ENCODE data around the gene PPID. TPM values are rescaled to one million over a fixed set of nuclear protein-coding genes. Genes with fewer than 3 reads are reported as not detected.
"Not testable (repeated sequence)": the region's sequence is repeated elsewhere in the genome, so short reads cannot be mapped to it uniquely, and the experiment has no call there.

Gene PPID
- total and polyA plus RNA-seq, 2 of the 13 experiments (the other 11 are each of a cell fraction or from before 2014, with no cell fraction given), result 15.4 to 63.4 TPM

GRCh38 chr4:158664806-158665205, 58.4 kb downstream of the PPID start:
- H3K4me3 ChIP-seq (replicated peaks in 1 of 3; ENCODE audit: insufficient read depth in 1 of 3, low read depth in 2 of 3, low read length in 3 of 3), result no peak overlapping the region
- H2AFZ ChIP-seq (ENCODE audit: low read length), result no peak overlapping the region
- ChIA-PET POLR2A (no interaction called here), CTCF (ENCODE audit: low intra/inter-chr PET ratio, low total read pairs) (no interaction called here)
- ATAC-seq (no peak), FAIRE-seq (no peak), DNase-seq (ENCODE audit: low spot score) (no peak)
- TF ChIP-seq DMAP1 (CRISPR knock-in tag; IDR thresholded peaks at IDR 0.05) (no peak), ZNF350 (CRISPR knock-in tag; IDR thresholded peaks at IDR 0.05; ENCODE audit: borderline replicate concordance, low read depth) (no peak), TCF12 (IDR thresholded peaks at IDR 0.05) (no peak), TCF12 (CRISPR knock-in tag; IDR thresholded peaks at IDR 0.05) (no peak), ZNF850 (CRISPR knock-in tag; conservative IDR thresholded peaks at IDR 0.05) (no peak), ZNF136 (CRISPR knock-in tag; IDR thresholded peaks at IDR 0.05; ENCODE audit: low read depth) (no peak), ZNF619 (CRISPR knock-in tag; IDR thresholded peaks at IDR 0.05) (no peak), NFRKB (IDR thresholded peaks at IDR 0.05) (no peak), TOPORS (CRISPR knock-in tag; IDR thresholded peaks at IDR 0.05) (no peak), ZNF3 (CRISPR knock-in tag; IDR thresholded peaks at IDR 0.05) (no peak), ZBTB46 (CRISPR knock-in tag; IDR thresholded peaks at IDR 0.05; ENCODE audit: borderline replicate concordance) (no peak), ZNF674 (CRISPR knock-in tag; IDR thresholded peaks at IDR 0.05; ENCODE audit: low read depth) (no peak), ZNF563 (CRISPR knock-in tag; IDR thresholded peaks at IDR 0.05) (no peak)
- H3K27me3 ChIP-seq (ENCODE audit: control insufficient read depth in 1 of 2, insufficient read depth in 2 of 2, low read length in 2 of 2), result no peaks in the 10 kb centered on the region
- H3K27ac ChIP-seq (ENCODE audit: extremely low read length, insufficient read depth, low read length), result no peak overlapping the region
- H3K9me3 ChIP-seq (ENCODE audit: low read length), result no peaks in the 10 kb centered on the region
- H3K4me1 ChIP-seq (ENCODE audit: insufficient read depth, low read length), result peaks cover 5% of the 10 kb centered on the region; the same call in 1 of the 2 replicates
- no peaks in the 10 kb centered on the region for H3K36me3 ChIP-seq (replicated peaks in 1 of 2; ENCODE audit: control insufficient read depth in 1 of 2, insufficient read depth in 2 of 2, low read length in 2 of 2)
- H3K4me2 ChIP-seq (ENCODE audit: low read depth, low read length), result no peak overlapping the region
- WGBS (ENCODE audit: low lambda C conversion rate), result 100% methylated on average over 8 of the region's 18 CpGs
- no peak overlapping the region for H3K9ac ChIP-seq (ENCODE audit: insufficient read depth, low read depth, low read length)
- no peaks in the 10 kb centered on the region for H4K20me1 ChIP-seq (ENCODE audit: insufficient read depth, low read length)
- BruUV-seq (replicated peaks), result no TSS peak
- intact Hi-C loops (cut with micrococcal nuclease; ENCODE audit: unreplicated experiment) (loop anchor here (5.0 kb wide), 1 partner anchor 537 kb away; no protein-coding TSS in a partner anchor), in situ Hi-C loops (cut with HindIII; ENCODE audit: extremely low pct_ligation_motif_present, low pct_unique_long_range_greater_than_20kb) (no loop called here)
- H3K79me2 ChIP-seq (ENCODE audit: insufficient read depth, low read length), result peaks cover 15% of the 10 kb centered on the region

GRCh38 chr4:158663707-158664625, 59.2 kb downstream of the PPID start:
- POLR2A ChIA-PET; H3K9me3 ChIP-seq (ENCODE audit: low read length); H3K4me3 ChIP-seq (replicated peaks in 1 of 3; ENCODE audit: insufficient read depth in 1 of 3, low read depth in 2 of 3, low read length in 3 of 3); H3K9ac ChIP-seq (ENCODE audit: insufficient read depth, low read depth, low read length); H3K27ac ChIP-seq (ENCODE audit: extremely low read length, insufficient read depth, low read length); BruUV-seq (replicated peaks); intact Hi-C loops (cut with micrococcal nuclease; ENCODE audit: unreplicated experiment); H4K20me1 ChIP-seq (ENCODE audit: insufficient read depth, low read length); CTCF ChIA-PET (ENCODE audit: low intra/inter-chr PET ratio, low total read pairs); H3K27me3 ChIP-seq (ENCODE audit: control insufficient read depth in 1 of 2, insufficient read depth in 2 of 2, low read length in 2 of 2); ATAC-seq; FAIRE-seq; H3K4me1 ChIP-seq (ENCODE audit: insufficient read depth, low read length); H3K79me2 ChIP-seq (ENCODE audit: insufficient read depth, low read length); H2AFZ ChIP-seq (ENCODE audit: low read length); H3K36me3 ChIP-seq (replicated peaks in 1 of 2; ENCODE audit: control insufficient read depth in 1 of 2, insufficient read depth in 2 of 2, low read length in 2 of 2); H3K4me2 ChIP-seq (ENCODE audit: low read depth, low read length); in situ Hi-C loops (cut with HindIII; ENCODE audit: extremely low pct_ligation_motif_present, low pct_unique_long_range_greater_than_20kb); DNase-seq (ENCODE audit: low spot score): not testable (repeated sequence)
- WGBS (ENCODE audit: low lambda C conversion rate), result 64% methylated on average over 8 of the region's 8 CpGs

Measured in HepG2 (cell line).